Esophagus squamous epithelium (tissue), 4 donors: Measurements from ENCODE around the gene WSCD2.

Source experiments
- POLR2A ChIP-seq, 4 donors: fragments of 450-650 bp; IDR thresholded peaks; one replicate each; pipeline ENCODE4 v1.6.1; 2017; ENCODE audit warnings: antibody characterized with exemption in 4 of 4, mild to moderate bottlenecking in 4 of 4, moderate library complexity in 3 of 4
- TF ChIP-seq, protein P1 (sequence below), 6 experiments: fragments of 450-650 bp in 4 of 6; fragments of 200-600 bp in 2 of 6; sonication (generic) in 2 of 6; IDR thresholded peaks; one replicate each; pipeline ENCODE4 v1.5.1; 2016 to 2019; ENCODE audit warnings: antibody characterized with exemption in 6 of 6, mild to moderate bottlenecking in 4 of 6, moderate library complexity in 4 of 6

DNA sequence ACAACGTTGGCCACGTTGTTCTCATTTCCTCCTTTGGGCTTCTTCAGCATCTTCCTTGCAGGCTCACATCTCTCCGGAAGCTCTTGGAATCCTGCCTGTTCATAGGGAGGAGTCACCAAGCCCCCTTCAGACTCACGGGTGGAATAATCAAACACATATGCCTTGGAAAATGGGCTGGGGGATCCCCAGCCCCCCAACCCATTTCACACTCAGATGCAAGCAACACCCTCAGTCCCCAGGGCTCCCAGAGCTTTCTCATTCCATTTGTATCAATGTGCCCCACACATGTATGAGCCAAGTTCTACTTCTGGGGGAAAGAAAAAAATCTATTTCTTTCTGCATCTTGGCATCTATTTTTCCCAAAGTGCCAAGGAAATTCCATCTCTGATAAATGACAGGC lies 33.1 kb downstream of the WSCD2 start:
- TF ChIP-seq, protein P1, sequence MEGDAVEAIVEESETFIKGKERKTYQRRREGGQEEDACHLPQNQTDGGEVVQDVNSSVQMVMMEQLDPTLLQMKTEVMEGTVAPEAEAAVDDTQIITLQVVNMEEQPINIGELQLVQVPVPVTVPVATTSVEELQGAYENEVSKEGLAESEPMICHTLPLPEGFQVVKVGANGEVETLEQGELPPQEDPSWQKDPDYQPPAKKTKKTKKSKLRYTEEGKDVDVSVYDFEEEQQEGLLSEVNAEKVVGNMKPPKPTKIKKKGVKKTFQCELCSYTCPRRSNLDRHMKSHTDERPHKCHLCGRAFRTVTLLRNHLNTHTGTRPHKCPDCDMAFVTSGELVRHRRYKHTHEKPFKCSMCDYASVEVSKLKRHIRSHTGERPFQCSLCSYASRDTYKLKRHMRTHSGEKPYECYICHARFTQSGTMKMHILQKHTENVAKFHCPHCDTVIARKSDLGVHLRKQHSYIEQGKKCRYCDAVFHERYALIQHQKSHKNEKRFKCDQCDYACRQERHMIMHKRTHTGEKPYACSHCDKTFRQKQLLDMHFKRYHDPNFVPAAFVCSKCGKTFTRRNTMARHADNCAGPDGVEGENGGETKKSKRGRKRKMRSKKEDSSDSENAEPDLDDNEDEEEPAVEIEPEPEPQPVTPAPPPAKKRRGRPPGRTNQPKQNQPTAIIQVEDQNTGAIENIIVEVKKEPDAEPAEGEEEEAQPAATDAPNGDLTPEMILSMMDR (IDR thresholded peaks at IDR 0.05): no peak
- TF ChIP-seq POLR2A (IDR thresholded peaks at IDR 0.05): no peak
